B cell (primary cell): ENCODE measurements around the gene THRB.

Experiments
- CTCF ChIP-seq: fragments of 200-600 bp; IDR thresholded peaks from one replicate; pipeline ENCODE4 v1.8.0; 2022; ENCODE audit warnings: antibody characterized with exemption, mild to moderate bottlenecking
- EZH2 ChIP-seq: IDR thresholded peaks from 2 replicates; pipeline ENCODE4 v1.6.1; 2012; ENCODE audit warnings: borderline replicate concordance, low read depth, mild to moderate bottlenecking, moderate library complexity, low read length; ENCODE audit not compliant: insufficient read depth, poor library complexity, severe bottlenecking

GRCh38 chr3:24389108-24390090, 105.3 kb downstream of the THRB start:
- no peak for TF ChIP-seq CTCF
- no peak for TF ChIP-seq EZH2
